ENCODE measurements around the gene PLSCR5.

GRCh38 chr3:146559388-146559787 is 45.8 kb downstream of the PLSCR5 start:
- TF ChIP-seq CTCF (IDR thresholded peaks at IDR 0.05; ENCODE audit: extremely low read depth in 1 of 2, insufficient read depth in 1 of 2, low read depth in 1 of 2, low read length in 2 of 2) (no peak), EZH2 (IDR thresholded peaks at IDR 0.05; ENCODE audit: borderline replicate concordance, low read depth, low read length, severe bottlenecking) (no peak)

All from endothelial cell of umbilical vein (primary cell).